Iris pigment epithelial cell (primary cell): ENCODE measurements around the gene PPFIA2.

Source experiments
- DNase-seq: peaks from one replicate; pipeline ENCODE4 v3.0.0-alpha.2; 2011; ENCODE audit warnings: low read depth

The PPFIA2 gene

GRCh38 chr12:81759190-81760051, at the start of gene PPFIA2:
PPFIA2 (minus strand) TSS chr12:81759350.
- peak; percentile 20 for DNase-seq

DNA sequence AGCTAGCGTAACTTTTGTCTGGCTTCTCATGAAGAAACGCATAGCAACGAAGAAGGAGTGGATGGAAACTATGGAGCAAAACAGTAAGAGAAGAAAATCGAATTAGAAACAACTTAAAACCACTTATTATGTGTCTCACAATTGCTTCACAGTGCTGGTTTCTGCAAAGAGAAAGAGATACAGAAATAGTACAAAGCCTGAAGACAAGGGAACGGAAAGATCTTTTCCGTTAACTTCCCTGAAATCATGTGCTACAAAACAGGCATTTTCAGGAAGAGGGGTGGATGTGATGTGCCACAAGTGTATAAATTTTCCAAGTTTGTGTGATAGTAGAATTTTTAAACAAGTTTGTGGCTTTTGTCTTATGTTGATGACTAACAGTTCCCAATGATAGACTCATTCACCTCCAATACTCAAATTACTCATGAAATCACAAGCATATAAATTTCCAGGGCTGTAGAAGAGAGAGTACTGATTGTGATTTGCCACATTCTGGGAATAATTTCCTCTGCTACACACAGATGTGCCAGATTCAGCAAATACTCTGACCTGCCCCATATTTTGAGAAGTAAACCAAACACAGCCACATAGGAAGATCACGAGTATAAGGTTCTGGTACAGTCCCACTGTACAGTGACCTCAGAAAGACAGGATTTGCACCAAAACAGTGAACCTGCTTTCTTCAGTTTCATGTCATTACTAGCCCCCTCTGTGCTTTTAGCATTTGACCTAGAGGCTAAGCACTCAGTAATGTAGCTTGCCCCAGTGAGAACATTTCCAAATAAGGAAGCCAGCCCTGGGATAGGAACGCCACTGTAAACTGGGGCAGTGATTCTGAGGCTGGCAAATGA, 41.4 kb upstream of the PPFIA2 start:
- no peak for DNase-seq

DNA sequence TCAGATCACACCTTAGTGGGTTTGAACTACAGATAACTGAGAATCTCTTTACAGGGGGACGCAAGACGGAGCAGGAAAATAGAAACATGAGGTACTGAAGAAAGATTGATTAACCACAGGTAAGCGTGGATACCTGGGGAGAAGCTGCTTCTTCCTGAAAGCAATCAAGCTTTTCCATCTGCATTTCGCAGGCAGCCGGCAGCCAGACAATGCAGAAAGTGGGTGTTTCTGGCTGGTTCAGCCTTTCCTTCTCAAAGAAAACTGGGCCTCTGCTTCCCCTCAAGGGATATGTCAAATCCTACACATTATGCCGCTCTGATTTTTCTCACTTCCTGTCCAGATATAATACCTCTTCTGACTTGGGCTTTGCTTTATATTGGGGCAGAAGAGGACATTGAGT, 39.1 kb upstream of the PPFIA2 start:
- DNase-seq: no peak

- DNase-seq: peak; percentile 20
Measured at GRCh38 chr12:81797100-81797499, 38.0 kb upstream of the PPFIA2 start.

DNA sequence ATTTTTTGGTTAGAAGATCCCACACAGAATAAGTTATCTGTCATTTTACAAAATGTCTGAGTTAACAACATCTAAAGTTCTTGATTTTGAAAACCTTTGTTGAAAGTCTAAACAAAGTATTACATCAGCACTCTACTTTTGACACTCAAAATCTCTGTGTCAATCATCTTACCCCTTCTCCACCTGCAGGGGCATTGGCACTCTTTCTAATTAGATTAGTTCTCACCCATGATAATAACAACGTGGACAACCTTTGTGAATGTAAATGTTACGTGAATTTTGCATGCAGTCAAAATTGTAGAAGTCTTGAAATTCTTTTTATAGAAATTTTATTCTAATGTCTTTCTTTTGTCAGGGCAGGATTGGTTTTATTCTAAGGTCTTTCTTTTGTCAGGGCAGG, 33.5 kb upstream of the PPFIA2 start:
- no peak for DNase-seq

DNA sequence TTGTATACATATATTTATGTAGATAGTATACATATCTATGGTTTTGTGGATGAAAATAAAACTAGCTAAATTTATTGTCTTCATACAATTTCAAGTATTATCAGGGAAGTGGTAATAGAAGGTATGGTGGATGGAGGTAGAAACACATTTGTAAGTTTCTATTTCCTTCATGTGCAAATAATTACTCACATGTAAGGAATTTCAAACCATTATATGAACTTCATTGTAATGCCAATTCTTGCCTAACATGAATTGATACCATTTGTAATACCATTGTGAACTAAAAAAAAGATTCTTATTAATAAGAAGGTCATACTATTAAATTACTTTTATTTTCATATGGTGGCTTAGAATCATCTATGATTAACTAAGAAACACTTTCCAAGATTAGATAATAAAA, 20.1 kb upstream of the PPFIA2 start:
- DNase-seq: no peak

- no peak for DNase-seq
Measured at GRCh38 chr12:81778719-81779118, 19.6 kb upstream of the PPFIA2 start.

DNA sequence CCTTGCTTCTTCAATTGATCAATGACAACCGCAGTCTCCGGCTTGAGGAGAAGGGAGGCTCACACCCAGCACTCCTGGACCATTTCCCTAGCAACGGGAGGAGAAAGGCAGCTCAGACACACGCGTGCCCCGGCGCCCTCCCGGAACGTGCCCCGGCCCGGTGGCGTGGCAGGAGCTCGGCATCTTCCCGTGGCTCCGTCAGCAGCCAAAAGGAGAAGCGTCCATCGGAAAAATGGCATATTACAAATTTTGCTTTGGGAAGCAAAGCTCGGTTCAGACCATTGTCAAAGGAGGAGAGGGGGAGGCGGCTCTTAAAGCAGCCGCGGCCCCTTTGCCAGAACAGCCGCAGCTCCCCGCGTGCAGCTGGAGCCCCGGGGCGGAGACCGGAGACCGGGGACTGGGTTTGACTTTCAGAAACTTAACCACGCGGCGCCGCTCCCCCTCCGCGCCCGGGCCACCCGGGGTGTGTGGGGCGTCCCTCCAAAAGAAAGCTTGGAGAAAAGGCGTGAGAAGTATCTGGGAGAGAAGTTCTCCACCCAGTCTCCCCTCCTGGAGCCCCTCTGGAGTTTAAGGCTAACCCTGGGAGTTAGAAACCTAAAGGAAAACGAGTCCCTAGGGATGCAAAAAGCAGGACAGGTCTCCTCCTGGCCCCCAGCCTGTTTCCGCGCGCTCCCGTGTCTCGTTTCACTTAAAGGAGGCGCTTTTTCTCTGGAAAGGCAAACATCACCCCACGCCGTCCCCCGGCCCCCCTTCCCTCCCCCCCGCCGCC, 545 bp downstream of the PPFIA2 start:
- DNase-seq: peak; percentile 17

- DNase-seq: no peak
Measured at GRCh38 chr12:81757731-81758365, 1.3 kb downstream of the PPFIA2 start.

DNA sequence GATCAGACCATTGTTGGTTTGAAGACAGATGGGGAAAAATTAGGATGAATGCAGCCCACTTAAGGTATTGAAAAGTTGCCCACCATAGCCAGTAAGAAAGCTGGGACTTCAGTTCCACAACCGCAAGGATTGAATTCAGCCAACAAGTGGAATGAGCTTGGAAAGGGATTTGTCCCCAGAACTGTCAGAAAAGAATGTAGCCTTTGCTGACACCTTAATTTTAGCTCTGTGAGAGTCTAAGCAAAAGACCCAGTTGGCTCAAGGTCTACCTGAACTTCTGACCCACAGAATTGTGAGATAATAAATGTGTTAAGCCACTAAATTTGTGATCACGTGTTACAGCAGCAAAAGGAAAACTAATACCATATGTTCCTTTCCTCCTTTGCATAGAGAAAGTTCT, 29.4 kb downstream of the PPFIA2 start:
- DNase-seq: no peak

GRCh38 chr12:81727391-81727790, 31.8 kb downstream of the PPFIA2 start:
- DNase-seq: no peak

GRCh38 chr12:81726634-81727033, 32.5 kb downstream of the PPFIA2 start:
- no peak for DNase-seq

DNA sequence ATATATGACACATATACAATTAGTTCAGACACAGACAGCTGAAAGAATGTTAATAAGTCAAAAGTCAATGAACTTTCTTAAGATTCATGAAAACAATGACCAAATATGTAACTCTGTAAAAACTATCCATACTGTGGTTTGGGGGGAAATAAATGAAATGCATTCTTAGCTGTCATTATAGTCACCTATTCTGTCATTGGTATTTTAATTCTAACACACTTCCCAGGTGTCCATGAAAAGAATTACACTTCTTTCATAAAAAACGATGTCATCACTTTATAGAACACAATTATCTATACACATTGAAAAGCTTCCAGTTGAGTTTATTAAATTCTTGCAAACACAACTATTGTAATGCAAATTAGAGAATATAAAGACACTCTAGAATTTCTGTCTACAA, 35.8 kb downstream of the PPFIA2 start:
- no peak for DNase-seq

DNA sequence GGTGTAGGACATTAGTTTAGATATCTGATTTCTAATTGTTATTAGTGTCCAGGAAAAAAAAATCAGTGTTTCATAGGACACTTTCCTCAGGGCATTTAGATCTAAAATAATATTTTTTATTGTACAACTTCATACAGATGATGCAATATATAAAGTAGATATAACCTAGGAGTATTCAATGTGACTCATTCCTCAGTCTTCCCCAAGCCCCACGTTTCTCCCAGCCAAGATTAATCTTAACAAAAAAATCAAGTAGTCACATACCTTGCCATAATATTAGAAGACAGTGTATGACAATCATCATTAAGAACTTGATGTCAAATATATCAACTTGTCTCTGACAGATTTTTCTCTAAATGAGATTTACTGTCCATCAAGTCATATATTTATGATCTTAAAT, 37.1 kb downstream of the PPFIA2 start:
- peak; percentile 3 for DNase-seq

DNA sequence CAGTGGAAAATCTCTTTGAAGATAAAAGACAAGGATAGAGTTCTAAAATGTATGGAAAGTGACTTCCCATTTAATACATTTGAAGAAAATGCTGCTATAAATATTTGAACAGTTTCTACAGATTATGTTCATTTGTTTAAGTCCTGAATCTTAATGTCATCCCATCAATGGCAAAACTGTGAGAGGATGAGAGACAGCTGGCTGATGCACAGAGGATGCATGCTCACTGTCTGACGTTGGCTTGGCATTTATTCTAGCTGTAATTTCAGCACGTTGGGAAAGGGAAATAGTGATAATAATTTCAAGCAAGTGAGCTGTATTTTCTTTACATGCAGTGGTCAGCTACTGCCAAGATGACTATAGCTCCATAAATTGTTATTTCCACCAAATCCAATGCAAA, 40.5 kb downstream of the PPFIA2 start:
- no peak for DNase-seq

DNA sequence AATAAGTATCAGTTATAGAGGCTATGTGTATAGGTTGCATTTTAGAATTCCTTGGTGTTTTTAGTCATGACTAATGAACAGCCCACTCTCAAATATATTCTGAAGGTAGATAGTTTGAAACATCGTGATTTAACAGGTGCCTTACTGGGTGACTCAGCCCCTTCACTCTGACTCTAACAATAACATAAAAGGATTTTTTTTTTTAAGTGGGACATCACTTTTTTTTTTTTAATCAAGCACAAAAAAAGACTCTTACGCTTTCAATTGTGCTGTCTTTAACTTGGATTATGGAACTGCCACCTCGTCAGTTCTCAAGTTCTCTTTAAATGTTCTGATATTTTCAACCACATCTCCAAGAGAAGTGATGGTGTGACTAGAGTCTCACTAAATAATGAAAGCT, 46.6 kb downstream of the PPFIA2 start:
- DNase-seq: no peak

DNA sequence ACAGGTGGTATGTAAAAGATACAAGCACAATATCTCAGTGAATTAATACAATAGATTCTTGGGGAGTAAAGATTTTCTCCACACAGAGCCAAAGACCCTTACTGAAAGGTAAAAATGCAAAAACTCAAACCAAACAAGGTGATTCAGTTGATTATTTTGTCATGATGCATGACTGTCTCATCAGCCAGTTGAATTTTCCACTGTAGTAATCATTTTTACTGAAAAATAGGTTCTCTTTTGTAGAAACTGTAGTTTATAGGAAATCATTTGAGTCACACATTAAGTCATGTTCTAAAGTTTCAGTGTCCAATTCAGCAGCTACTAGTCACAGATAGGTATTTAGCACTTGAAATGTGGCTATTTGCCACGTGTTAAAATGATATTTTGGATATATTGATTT, 53.6 kb downstream of the PPFIA2 start:
- DNase-seq: no peak

DNA sequence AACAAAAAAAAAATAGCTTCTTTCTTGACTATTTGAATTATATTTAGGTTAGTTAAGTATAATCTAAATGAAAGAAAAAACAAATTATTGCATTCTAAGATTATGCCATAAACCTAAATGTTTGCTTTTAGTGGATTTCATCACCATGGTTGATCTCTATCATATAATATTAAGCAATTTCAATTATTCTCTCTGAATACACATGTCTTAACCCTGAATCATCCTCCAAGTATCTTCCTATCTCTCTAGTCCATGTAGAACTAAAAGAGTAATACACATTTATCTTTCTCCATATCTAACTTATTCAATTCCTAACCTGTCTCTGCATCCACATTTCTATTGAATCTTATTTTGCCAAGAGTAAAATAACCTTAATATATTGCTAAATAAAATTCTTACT, 59.6 kb downstream of the PPFIA2 start:
- DNase-seq: peak; percentile 3

DNA sequence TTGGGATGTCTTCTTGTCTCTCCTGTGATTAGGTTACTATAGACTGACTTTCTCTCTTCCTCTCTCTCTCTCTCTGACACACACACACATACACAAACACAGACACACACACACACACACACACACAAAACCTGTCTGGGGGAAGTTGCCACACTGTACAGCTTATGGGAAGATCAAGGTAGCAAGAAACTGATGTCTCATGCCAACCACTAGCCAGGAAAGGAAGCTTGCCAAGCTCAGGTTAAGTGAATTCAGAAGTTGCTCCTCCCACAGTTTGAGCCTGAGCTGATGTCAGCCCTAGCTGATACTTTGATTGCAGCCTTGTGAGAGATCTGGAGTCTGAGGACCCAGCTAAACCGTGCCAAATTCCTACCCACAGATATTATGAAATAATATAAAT, 67.1 kb downstream of the PPFIA2 start:
- no peak for DNase-seq

- DNase-seq: no peak
Measured at GRCh38 chr12:81683881-81684280, 75.3 kb downstream of the PPFIA2 start.

GRCh38 chr12:81679614-81680013, 79.5 kb downstream of the PPFIA2 start:
- no peak for DNase-seq

DNA sequence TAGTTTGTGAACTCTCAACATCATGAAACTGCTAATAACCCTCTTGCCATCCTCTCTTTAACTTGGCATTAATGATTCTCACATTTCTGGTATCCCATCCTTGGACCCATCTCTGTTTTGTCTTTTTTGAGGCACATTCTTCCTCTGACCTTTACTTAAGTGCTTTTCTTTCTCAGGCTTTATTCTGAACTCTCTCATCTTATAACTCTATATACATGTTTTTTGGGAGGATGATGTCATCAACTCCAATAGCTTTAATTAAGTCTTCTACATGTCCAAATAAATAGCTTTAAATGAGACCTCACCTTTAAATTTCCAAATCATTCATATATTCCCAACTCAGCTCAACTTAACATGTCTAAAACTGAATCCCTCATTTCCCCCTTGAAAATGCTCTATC, 88.4 kb downstream of the PPFIA2 start:
- DNase-seq: no peak
